ENCODE measurements around the gene NOC3L.

The NOC3L gene

DNA sequence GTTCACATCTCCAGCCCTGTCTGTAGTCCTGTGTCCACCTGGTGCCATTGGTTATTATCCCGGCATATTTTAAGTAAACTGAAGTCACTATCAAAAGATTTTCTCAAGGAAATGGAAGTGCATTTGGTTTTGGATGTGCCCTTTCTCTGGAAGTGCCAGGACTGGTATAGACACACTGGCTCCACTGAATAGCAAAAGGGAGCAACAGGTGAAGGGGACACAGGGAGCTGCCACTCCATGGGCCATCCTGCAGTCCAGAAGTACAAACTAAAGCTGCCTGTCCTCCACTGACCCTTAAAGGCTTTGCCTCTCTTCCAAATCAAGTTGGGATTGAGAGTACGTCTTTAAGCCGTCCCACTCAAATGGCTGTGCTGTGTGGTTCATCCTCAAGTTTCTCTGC, 62.7 kb downstream of the NOC3L start:
- H3K9me3 Mint-ChIP-seq: no peaks in the 10 kb centered on the region

DNA sequence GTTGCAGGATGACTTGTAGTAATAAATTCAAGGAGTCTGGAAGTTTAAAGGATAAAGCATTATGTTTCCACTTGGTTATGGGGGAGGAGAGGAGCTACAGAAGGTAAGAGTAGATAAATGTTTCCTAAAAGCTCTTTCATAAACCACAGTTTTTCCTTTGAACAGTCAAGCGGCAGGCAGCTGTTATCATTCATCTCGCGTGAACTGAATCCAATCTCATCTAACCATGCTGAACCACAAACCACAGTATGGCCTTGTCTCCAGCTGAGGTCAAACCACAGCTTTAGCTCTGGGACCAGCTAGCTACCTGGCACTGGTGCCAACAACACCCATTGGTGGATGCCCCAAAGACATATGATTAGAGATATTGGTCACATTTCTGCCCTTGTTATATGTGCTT, 63.3 kb downstream of the NOC3L start:
- peaks cover 75% of the 10 kb centered on the region for H3K27me3 Mint-ChIP-seq
- peaks cover 15% of the 10 kb centered on the region for H3K4me1 Mint-ChIP-seq (ENCODE audit: low read depth)

More for the DNA sequence above, 62.7 kb downstream of the NOC3L start:
- Mint-ChIP-seq H3K4me3 (no peak overlapping the region), H3K27ac (no peak overlapping the region), H3K36me3 (ENCODE audit: low read depth) (no peaks in the 10 kb centered on the region), H3K4me1 (ENCODE audit: low read depth) (peaks cover 15% of the 10 kb centered on the region), H3K27me3 (peaks cover 77% of the 10 kb centered on the region)
- DNase-seq: no peak

DNA sequence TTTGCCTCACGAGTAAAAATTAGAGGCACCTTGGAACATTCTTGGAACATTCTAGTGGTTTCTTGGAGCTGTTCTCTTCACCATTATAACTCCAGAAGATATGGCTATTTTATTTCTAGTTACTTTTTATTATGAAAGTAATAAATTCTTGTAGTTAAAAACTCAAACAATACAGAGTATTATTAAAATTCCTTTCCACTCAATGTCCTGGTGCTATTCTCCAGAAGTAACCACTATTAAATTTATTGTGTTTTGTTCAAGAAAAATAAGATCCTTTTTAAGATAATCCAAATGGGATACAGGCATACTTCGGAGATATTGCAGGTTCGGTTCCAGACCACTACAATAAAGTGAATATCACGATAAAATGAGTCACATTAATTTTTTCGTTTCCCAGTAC, 68.6 kb downstream of the NOC3L start:
- no peak for DNase-seq
- Mint-ChIP-seq H3K9me3 (no peaks in the 10 kb centered on the region), H3K27ac (no peak overlapping the region), H3K36me3 (ENCODE audit: low read depth) (no peaks in the 10 kb centered on the region), H3K27me3 (peaks cover 68% of the 10 kb centered on the region), H3K4me3 (no peak overlapping the region), H3K4me1 (ENCODE audit: low read depth) (peaks cover 7% of the 10 kb centered on the region)

More for the DNA sequence above, 63.3 kb downstream of the NOC3L start:
- no peak overlapping the region for H3K4me3 Mint-ChIP-seq
- no peaks in the 10 kb centered on the region for H3K36me3 Mint-ChIP-seq (ENCODE audit: low read depth)
- no peaks in the 10 kb centered on the region for H3K9me3 Mint-ChIP-seq
- DNase-seq: no peak
- H3K27ac Mint-ChIP-seq: no peak overlapping the region

DNA sequence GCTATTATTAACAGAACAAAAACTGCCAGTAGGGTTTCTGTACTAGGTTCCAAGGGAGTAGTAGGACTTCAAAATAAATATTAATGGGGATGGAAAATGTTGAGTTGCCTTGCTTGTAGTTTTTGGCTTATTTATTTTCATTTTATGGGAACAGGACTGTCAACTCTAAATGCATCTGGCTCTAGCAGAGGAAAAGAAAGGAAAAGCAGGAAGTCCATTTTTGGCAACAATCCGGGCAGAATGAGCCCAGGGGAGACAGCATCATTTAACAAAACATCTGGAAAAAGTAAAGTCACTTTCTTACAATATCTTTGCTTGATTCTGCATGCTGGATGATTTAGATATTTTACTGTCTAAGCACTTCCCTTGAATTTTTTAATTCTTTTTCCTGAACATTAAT, 69.4 kb downstream of the NOC3L start:
- H3K4me1 Mint-ChIP-seq (ENCODE audit: low read depth): no peaks in the 10 kb centered on the region
- H3K27ac Mint-ChIP-seq: no peak overlapping the region
- no peak for DNase-seq
- H3K9me3 Mint-ChIP-seq: no peaks in the 10 kb centered on the region
- no peaks in the 10 kb centered on the region for H3K36me3 Mint-ChIP-seq (ENCODE audit: low read depth)
- H3K4me3 Mint-ChIP-seq: no peak overlapping the region
- H3K27me3 Mint-ChIP-seq: peaks cover 64% of the 10 kb centered on the region

DNA sequence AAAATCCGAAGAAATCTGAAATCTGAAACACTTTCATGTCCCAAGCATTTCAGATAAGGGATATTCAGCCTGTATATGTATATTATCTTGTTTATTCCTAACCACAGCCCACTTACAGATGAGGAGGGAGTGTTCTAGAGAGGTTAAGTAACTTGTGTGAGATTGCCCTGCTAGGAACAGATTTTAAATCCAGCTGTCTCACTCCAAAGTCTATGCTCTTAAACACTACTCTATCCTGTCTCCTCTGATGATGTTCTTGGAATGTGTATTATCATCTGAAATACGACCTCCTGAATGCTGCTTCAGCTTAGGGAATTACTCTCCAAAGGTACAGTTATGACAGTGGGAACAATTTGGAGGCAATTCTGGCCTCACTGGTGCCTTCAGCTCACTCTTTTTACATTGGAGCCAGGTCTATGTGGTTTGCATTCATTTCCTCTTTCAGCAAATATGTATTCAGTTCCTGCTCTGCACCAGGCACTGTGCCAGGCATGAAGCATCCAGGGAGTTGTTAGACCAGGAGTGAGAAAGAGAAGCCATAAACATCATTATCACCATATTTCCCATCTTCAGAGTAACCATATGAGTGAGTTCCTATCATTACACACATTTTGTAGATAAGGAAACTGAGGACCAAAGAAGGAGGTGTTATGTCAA, 70.2 kb downstream of the NOC3L start:
- Mint-ChIP-seq H3K27ac (no peak overlapping the region), H3K9me3 (no peaks in the 10 kb centered on the region), H3K4me3 (no peak overlapping the region), H3K4me1 (ENCODE audit: low read depth) (no peaks in the 10 kb centered on the region), H3K36me3 (ENCODE audit: low read depth) (no peaks in the 10 kb centered on the region), H3K27me3 (peaks cover 65% of the 10 kb centered on the region)
- DNase-seq: no peak

DNA sequence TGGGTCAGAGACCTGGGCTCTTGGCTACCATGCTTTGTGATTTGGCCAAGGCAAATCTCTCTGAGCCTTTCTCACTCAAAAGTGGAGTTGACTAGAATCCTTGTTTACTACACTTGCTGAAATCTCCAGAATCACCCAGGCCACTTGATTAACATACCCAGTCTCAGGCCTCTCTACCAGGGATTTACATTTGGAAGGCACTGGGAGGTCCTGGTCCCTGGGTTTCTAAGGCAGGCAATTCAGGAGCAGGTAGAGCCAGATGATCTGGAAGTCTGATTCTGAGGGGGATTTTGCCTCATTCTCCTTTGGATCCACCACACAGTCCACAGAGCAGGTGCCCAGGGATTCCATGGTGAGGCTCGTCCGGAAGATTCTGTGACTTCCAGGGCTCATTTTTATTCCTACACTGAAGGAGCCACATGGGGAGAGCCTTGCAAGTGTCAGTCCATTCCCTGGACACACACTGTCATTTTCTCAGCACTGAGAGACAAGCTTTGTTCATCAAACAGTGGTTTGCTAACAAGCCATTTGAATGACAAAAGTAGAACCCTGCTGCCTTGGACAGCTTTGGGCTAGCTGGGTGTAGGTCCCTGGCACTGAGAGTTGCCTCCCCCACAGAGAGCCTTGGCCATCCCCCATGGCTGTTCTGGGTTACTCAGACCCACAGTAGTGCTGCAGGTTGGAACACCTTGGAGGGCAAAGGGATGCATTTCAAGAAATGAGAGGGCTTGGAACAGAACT, 74.2 kb downstream of the NOC3L start:
- Mint-ChIP-seq H3K9me3 (no peaks in the 10 kb centered on the region), H3K27me3 (peaks cover 58% of the 10 kb centered on the region), H3K36me3 (ENCODE audit: low read depth) (no peaks in the 10 kb centered on the region), H3K27ac (no peak overlapping the region), H3K4me1 (ENCODE audit: low read depth) (no peaks in the 10 kb centered on the region), H3K4me3 (no peak overlapping the region)
- DNase-seq: no peak

DNA sequence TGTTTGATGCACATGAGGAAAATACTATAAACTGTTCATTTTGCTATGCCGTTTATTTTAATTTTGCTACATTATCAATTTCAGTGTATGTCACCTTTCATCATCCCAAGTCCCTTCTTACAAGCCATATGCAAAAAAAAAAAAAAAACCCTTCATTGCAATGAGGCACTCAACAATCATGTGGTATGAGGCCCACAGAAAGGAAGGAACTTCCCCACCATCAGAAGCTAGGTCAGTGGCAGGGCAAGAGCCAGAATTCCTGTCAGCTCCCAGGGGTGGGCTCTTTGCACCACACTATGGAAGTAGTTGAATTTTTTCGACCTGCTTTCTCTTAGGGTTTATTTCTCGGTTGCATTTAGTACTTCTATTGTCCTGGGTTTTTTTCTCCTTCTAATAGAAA, 75.4 kb downstream of the NOC3L start:
- no peak for DNase-seq
- Mint-ChIP-seq H3K27ac (no peak overlapping the region), H3K4me1 (ENCODE audit: low read depth) (no peaks in the 10 kb centered on the region), H3K36me3 (ENCODE audit: low read depth) (no peaks in the 10 kb centered on the region), H3K9me3 (no peaks in the 10 kb centered on the region), H3K4me3 (no peak overlapping the region), H3K27me3 (peaks cover 51% of the 10 kb centered on the region)

DNA sequence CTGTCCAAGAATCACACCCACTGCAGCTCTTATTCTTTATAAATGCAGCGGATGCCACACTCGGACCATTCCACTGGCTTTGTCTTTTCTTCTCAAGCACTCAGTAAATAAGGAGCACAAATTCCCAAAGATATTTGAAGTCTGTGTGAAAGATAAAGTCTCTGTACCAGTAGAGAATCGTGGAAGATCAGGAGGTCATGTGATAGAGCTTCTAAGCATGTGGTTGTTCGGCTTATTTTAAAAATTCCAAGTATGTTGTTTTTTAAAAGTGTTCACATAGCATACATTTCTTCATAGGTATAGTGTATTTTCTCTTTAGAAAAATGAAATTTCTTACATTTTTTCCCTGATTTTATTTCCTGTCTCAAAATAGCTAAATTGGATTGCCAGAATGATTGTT, 75.8 kb downstream of the NOC3L start:
- H3K4me1 Mint-ChIP-seq (ENCODE audit: low read depth): no peaks in the 10 kb centered on the region
- peaks cover 48% of the 10 kb centered on the region for H3K27me3 Mint-ChIP-seq
- H3K9me3 Mint-ChIP-seq: no peaks in the 10 kb centered on the region
- H3K4me3 Mint-ChIP-seq: no peak overlapping the region
- H3K36me3 Mint-ChIP-seq (ENCODE audit: low read depth): no peaks in the 10 kb centered on the region
- no peak overlapping the region for H3K27ac Mint-ChIP-seq
- no peak for DNase-seq

DNA sequence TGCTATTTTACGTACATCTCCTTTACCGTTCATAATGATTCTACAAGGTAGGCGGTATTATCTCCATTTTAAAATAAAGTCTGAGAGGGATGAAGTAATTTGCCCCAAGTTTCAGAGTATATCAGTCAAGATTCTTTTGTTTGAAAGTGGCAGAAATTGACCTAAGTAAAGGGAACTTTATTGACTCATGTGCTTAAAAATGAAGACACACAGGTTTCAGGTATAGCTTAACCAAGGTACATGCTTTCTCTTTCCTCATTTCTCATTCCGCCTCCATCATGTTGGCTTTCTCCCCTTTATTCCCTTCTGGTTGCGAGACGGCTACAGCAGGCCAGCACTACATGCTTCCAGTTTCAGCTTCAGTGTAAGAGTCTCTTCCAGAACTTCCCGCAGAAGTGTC, 77.5 kb downstream of the NOC3L start:
- Mint-ChIP-seq H3K27ac (no peak overlapping the region), H3K4me3 (no peak overlapping the region), H3K36me3 (ENCODE audit: low read depth) (no peaks in the 10 kb centered on the region), H3K27me3 (peaks cover 39% of the 10 kb centered on the region), H3K9me3 (no peaks in the 10 kb centered on the region), H3K4me1 (ENCODE audit: low read depth) (peaks cover under 1% of the 10 kb centered on the region)
- DNase-seq: no peak
